GM21723 (cell line): ENCODE measurements around the gene OGG1.

ENCODE experiments used
- ATAC-seq: cut with Tn5 transposase; IDR thresholded peaks from one replicate; pipeline ENCODE4 v1.9.1; 2021; ENCODE audit warnings: mild to moderate bottlenecking, moderate library complexity; ENCODE audit not compliant: unreplicated experiment

Gene OGG1

GRCh38 chr3:9781978-9782603, 32.3 kb downstream of the OGG1 start:
- no peak for ATAC-seq

DNA sequence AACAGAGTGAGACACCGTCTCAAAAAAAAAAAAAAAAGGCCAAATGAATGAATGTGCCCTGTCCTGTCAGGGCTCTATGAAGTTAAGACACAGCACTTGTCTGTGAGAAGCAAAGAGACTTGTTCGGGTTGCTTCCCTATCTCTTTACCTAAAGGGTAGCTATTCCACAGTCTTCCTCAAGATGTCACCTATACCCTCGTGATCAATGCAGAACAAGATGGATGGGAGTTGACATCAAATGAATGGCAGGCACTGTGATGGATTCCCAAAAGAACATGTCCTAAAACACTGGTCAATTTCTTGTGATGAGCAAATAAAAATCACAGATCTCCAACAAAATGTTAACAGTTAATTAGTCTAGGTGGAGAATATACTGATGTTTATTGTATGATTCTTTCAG, 33.0 kb downstream of the OGG1 start:
- ATAC-seq = no peak

DNA sequence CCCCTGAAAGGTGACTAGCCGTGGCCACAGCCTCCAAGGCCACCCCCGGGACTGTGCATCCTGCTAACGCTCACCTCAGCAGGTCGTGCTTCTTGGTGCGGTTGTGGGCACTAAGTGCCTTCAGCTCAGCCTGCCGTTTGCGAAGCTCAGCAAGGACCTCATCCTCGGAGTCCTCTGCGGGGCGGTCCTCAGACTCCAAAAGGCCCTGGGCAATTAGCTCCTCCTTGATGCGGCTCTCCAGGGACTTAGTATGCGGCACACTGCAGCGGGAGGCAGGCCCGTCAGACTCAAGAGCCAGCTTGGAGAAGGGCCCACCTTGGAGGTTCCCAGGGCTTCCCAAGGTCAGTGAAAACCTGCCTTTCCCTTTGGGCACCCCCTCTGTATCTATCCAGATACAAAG, 34.2 kb downstream of the OGG1 start:
- ATAC-seq = no peak

- ATAC-seq = no peak
Measured at GRCh38 chr3:9784965-9785364, 35.2 kb downstream of the OGG1 start.

DNA sequence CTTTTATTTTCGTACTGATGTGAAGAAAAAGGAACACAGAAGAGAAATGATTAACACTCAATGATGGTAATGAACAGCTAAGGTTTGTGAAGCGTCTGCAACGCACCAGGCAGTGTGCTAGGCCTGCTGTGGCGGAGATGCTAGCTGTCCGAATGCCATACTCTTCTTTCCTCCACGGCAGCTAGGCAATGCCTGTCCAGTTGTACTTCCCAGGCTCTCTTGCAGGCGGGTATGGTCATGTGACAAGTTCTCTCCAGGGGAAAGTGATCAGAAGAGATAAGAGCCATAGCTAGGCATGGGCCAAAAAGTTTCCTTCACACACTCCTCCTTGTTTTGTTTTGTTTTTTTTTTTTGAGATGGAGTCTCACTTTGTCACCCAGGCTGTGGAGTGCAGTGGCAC, 35.9 kb downstream of the OGG1 start:
- ATAC-seq = no peak

- ATAC-seq = no peak
Measured at GRCh38 chr3:9786209-9786739, 36.5 kb downstream of the OGG1 start.

GRCh38 chr3:9786825-9787669, 37.3 kb downstream of the OGG1 start:
- ATAC-seq = no peak

DNA sequence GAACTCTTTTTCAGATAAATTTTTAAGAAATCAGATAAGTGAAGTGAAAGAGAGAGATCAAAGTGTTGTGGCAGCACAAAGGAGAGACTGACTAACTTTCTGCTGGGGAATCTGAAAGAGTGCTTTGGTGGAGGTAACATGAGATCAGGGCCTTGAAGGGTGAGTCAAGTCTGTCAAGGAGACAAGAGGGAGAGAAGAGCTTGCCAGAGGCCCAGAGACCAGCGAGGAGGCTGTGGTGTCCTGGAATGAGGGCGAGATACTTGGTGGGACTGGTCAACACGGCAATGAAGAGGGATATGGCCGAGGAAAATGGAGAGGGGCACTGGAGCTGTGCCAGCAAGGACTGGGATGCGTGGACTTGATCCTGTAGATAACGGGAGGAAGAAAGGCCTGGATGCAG, 38.0 kb downstream of the OGG1 start:
- ATAC-seq = no peak

GRCh38 chr3:9791127-9791526, 41.4 kb downstream of the OGG1 start:
- ATAC-seq = no peak

- no peak for ATAC-seq
Measured at GRCh38 chr3:9791790-9792404, 42.1 kb downstream of the OGG1 start.

DNA sequence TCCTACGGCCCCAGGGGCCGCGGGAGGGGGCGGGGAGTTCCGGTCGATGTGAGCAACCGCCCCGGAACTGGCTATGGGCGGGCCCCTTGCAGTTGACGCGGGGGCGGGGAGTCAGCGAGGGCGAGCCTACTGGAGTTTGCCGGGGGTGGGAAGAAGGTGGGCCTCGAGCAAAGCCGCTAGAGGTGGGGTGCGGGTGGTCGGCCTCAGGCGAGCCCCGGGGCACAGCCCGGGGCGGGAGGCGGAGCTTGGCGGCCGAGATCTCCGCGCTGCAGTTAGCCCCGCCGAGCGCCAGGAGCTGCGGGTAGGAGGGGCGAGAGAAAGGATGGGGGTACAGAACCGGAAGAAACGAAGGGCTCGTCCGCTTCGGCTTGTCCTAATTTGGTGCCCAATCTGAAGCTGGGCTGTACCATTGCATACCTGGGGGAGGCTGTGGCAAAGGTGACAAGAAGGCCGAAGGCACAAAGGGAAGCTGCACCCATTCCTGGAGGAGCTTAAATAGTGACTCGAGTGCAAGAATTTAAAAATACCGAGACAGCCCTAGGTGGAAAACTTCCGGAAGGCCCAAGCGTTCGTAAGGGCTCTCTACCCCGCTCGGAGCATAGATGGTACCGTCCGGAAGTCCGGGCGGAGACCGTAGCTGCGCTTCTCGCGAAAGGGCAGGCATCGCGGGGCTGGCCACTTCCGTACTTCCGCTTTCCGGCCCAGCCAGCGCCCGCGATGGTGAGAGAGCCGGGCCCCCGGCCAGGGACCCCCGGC, 42.8 kb downstream of the OGG1 start, which contains the start of the genes ARPC4 and TADA3:
Gene ARPC4 (plus strand): TSS at position 678 of the 756 bp plus-strand sequence. CDS start 40 bp downstream, at position 718.
Gene TADA3 (minus strand): TSS at position 69 of the 756 bp plus-strand sequence. CDS start 1,007 bp downstream, outside the sequence.
- peak; percentile 88 for ATAC-seq

GRCh38 chr3:9793161-9793781, 43.5 kb downstream of the OGG1 start:
- no peak for ATAC-seq

- ATAC-seq = no peak
Measured at GRCh38 chr3:9794400-9794799, 44.6 kb downstream of the OGG1 start.

DNA sequence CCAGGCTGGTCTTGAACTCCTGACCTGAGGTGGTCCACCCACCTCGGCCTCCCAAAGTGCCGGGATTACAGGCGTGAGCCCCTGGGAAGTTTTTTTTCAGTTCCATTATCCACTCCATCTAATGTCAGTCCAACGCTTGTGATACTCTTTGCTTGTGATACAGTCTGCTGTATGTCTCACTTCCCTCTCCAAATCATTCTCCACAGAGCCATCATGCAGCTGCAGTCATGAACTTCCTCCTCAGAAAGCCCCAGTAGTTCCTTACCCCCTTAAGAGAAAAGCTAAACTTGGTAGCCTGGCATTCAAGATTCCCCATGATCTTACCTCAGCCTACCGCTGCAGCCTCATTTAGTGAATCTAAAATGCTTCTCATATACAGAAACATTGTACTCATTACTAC, 45.5 kb downstream of the OGG1 start:
- no peak for ATAC-seq

DNA sequence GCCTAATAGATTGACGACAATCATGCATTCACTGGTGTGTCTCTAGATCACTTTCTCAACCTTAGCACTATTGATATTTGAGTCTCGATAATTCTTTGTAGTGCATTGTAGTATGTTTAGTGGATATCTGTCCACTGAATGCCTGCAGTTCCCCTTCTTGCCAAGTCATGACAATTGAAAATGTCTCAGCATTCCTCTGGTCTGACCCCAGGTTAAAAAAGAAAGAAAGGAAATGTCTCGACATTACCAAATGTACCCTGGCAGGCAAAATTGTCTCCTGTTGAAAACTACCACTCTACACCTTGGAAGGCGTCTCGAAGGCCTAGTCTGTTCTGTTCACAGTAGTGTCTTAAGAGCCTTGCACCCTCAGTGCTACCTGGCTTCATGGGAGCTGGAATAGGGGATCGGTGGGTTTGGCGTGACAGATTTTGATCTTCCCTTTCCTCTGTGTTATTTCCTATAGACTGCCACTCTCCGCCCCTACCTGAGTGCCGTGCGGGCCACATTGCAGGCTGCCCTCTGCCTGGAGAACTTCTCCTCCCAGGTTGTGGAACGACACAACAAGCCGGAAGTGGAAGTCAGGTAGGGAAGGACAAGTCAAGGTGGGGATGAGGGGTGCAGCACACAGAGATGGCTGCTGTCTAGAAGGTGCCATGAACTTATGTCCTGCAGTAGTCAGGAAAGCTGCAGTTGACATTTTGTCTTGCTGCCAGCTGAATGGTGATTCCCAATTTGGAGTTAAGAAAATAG, 47.6 kb downstream of the OGG1 start:
- no peak for ATAC-seq

DNA sequence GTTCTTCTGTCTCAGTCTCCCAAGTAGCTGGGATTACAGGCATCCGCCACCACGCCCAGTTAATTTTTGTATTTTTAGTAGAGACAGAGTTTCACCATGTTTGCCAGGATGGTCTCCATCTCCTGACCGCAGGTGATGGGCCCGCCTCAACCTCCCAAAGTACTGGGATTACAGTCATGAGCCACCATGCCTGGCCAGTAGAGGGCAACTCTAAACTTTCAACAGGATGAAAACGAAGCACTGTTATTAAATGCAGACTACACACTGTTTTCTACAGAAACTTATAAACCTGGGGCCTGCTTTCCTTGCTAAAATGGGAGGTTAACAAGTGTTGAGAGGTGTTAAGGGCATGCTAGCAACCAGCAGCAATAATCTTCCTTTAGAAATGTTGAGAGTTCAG, 50.8 kb downstream of the OGG1 start:
- no peak for ATAC-seq

DNA sequence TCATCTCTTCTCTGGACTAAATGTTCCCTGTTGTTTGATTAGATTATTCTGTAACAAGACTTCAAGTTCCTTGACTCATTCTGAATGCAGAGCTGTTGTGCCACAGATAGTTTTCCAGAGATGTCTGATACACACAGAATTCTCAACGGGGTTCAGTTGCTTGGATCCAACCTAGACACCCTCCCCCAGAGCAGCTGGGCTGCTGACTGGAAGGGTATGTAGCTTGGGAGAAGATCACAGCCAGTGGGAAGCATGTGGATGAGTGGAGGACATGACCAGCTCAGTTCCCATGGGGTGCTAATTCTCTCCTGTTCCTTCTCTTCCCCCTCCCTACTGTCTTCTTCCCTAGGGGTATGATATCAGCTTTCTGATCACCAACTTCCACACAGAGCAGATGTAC, 53.7 kb downstream of the OGG1 start:
- no peak for ATAC-seq

- no peak for ATAC-seq
Measured at GRCh38 chr3:9804996-9805395, 55.2 kb downstream of the OGG1 start.

GRCh38 chr3:9806137-9806536, 56.4 kb downstream of the OGG1 start:
- no peak for ATAC-seq
